Measurements from ENCODE around the gene AGBL1.

- TF ChIP-seq CTCF (conservative IDR thresholded peaks at IDR 0.05; ENCODE audit: low read depth in 2 of 2) (no peak), REST (IDR thresholded peaks at IDR 0.05; ENCODE audit: unreplicated experiment) (no peak), EZH2 (IDR thresholded peaks at IDR 0.05; ENCODE audit: low read depth, unreplicated experiment) (no peak), POLR2AphosphoS5 (IDR thresholded peaks at IDR 0.05; ENCODE audit: low read depth) (no peak), CREB1 (CRISPR knock-in tag; IDR thresholded peaks at IDR 0.05; ENCODE audit: low read depth) (no peak), ZNF331 (CRISPR knock-in tag; IDR thresholded peaks at IDR 0.05; ENCODE audit: low read depth) (no peak), EZH2phosphoT487 (IDR thresholded peaks at IDR 0.05; ENCODE audit: unreplicated experiment) (no peak), ETS1 (IDR thresholded peaks at IDR 0.05) (no peak), JUNB (IDR thresholded peaks at IDR 0.05; ENCODE audit: unreplicated experiment) (no peak), NANOG (IDR thresholded peaks at IDR 0.05; ENCODE audit: borderline replicate concordance) (no peak)
These were observed 414.2 kb downstream of the AGBL1 start for GRCh38 chr15:86493884-86494283.

Measured in GM23338 (cell line).